Lung (tissue), 12 donors: ENCODE measurements around the gene GFY. TPM values are rescaled to one million over a fixed set of nuclear protein-coding genes. Genes with fewer than 3 reads are reported as not detected.

Source experiments
- ATAC-seq: fragments of 200-7000 bp; cut with Tn5 transposase; one replicate; pipeline ENCODE4 v1.9.1; 2020; ENCODE audit warnings: moderate number of reproducible peaks; ENCODE audit not compliant: insufficient read depth, low FRiP score
- DNase-seq, 3 donors: peaks; one replicate each; pipeline ENCODE4 v3.0.0-alpha.2; 2013 to 2017
- H3K27ac ChIP-seq, 2 donors: one replicate each; pipeline ENCODE4 v1.5.1; 2013; ENCODE audit warnings: mild to moderate bottlenecking in 2 of 2, moderate library complexity in 2 of 2, control low read depth in 1 of 2, inconsistent platforms in 1 of 2, low read depth in 1 of 2, low read length in 1 of 2
- H3K27me3 ChIP-seq, 3 donors: one replicate each; pipeline ENCODE4 v1.5.1; 2013; ENCODE audit warnings: low read length in 2 of 3; ENCODE audit not compliant: control insufficient read depth in 3 of 3, insufficient read depth in 3 of 3
- H3K36me3 ChIP-seq, 4 donors: one replicate each; pipeline ENCODE4 v1.5.1; 2013; ENCODE audit warnings: low read length in 4 of 4, mild to moderate bottlenecking in 1 of 4, moderate library complexity in 1 of 4; ENCODE audit not compliant: control insufficient read depth in 4 of 4, insufficient read depth in 4 of 4
- H3K4me1 ChIP-seq, 5 donors: one replicate each; pipeline ENCODE4 v1.5.1; 2013; ENCODE audit warnings: low read length in 5 of 5, mild to moderate bottlenecking in 2 of 5, moderate library complexity in 1 of 5; ENCODE audit not compliant: control insufficient read depth in 5 of 5, insufficient read depth in 5 of 5
- H3K4me3 ChIP-seq: one replicate; pipeline ENCODE4 v1.5.1; 2013; ENCODE audit warnings: mild to moderate bottlenecking, control low read depth, moderate library complexity
- H3K9ac ChIP-seq, 2 donors: one replicate each; pipeline ENCODE4 v1.5.1; 2013; ENCODE audit warnings: low read length in 2 of 2, control low read depth in 1 of 2; ENCODE audit not compliant: insufficient read depth in 1 of 2
- H3K9me3 ChIP-seq, 4 donors: one replicate each; pipeline ENCODE4 v1.5.1; 2013; ENCODE audit warnings: low read length in 3 of 4, mild to moderate bottlenecking in 1 of 4, moderate library complexity in 1 of 4; ENCODE audit not compliant: control insufficient read depth in 4 of 4, insufficient read depth in 3 of 4
- CTCF ChIP-seq: IDR thresholded peaks from 2 replicates; pipeline ENCODE4 v1.5.1; 2012; ENCODE audit warnings: mild to moderate bottlenecking; ENCODE audit errors: control extremely low read depth, extremely low read depth
- WGBS, 2 donors: extraction: QIAGEN DNeasy Blood & Tissue Kit; methylation state at CpG; one replicate each; pipeline ENCODE4 v1.1.7; 2013; 5-methylcytosine and 5-hydroxymethylcytosine counted together
- polyA plus RNA-seq, 2 donors: library from polyadenylated mRNA; stranded (reverse); fragments of 200-250 nt; gene quantifications; one replicate each; pipeline ENCODE4 v1.2.1, GENCODE V29; 2013
- total RNA-seq, 2 donors: library from RNA; depleted of rRNA in 1 of 2; stranded (reverse); fragments of >200 nt in 1 of 2; gene quantifications; one replicate each; pipeline ENCODE4 v1.2.1, GENCODE V29; 2014 to 2021
- donor health status: control.
- donor health status: control.
- donor health status: Bipolar disorder and iron deficiency.
- donor health status: healthy.
- donor health status: DM: yes; HTN: yes; CAD: no.

GFY gene
- total and polyA plus RNA-seq, 4 donors = not detected

- peaks cover 0 to 11% (median 4%) of the 10 kb centered on the region in 5 donors for H3K4me1 ChIP-seq
These were observed 51.0 kb downstream of the GFY start for GRCh38 chr19:49475995-49476880.

More at GRCh38 chr19:49475995-49476880, 51.0 kb downstream of the GFY start:
- ATAC-seq (no peak), DNase-seq (peak; percentile 68 to 77 (median 70))
- no peak overlapping the region for H3K4me3 ChIP-seq
- peaks cover 0 to 3% (median 0%) of the 10 kb centered on the region in 3 donors for H3K27me3 ChIP-seq
- H3K9me3 ChIP-seq = no peaks in the 10 kb centered on the region
- H3K36me3 ChIP-seq = peaks cover 0 to 3% (median 0%) of the 10 kb centered on the region in 4 donors
- peak overlapping the region in 1 of 2 donors; percentile 5 for H3K27ac ChIP-seq
- WGBS, 2 donors = 51 to 62% methylated on average over 27 of the region's 27 CpGs
- peak; percentile 1 for TF ChIP-seq CTCF
- H3K9ac ChIP-seq = no peak overlapping the region

Other genes with a start within 250 kb of the GFY start
- 1 to 10 TPM; 1.8 to 2.5 TPM for gene SLC6A16, start 100.2 kb upstream of the GFY start, total RNA-seq
- gene SLC6A16, start 100.2 kb upstream of the GFY start, polyA plus RNA-seq = 1 to 10 TPM in 1 of 2 donors, under 1 TPM in 1; 0.93 to 2.4 TPM
- 10 to 100 TPM; 33.9 to 65.1 TPM for gene CD37, start 90.0 kb upstream of the GFY start, total RNA-seq
- gene CD37, start 90.0 kb upstream of the GFY start, polyA plus RNA-seq = 100 to 1,000 TPM in 1 of 2 donors, 10 to 100 TPM in 1; 37.2 to 154 TPM
- gene TEAD2, start 63.0 kb upstream of the GFY start, total RNA-seq = 10 to 100 TPM; 31.4 to 40.0 TPM
- 10 to 100 TPM; 21.9 to 31.5 TPM for gene TEAD2, start 63.0 kb upstream of the GFY start, polyA plus RNA-seq
- under 1 TPM; 0.85 to 0.95 TPM for gene DKKL1, start 61.5 kb upstream of the GFY start, total RNA-seq
- gene DKKL1, start 61.5 kb upstream of the GFY start, polyA plus RNA-seq = under 1 TPM; 0.58 to 0.91 TPM
- 1 to 10 TPM in 1 of 2 donors, not detected in 1; 2.9 TPM for gene KASH5, start 37.1 kb upstream of the GFY start, total RNA-seq
- gene KASH5, start 37.1 kb upstream of the GFY start, polyA plus RNA-seq = 1 to 10 TPM in 1 of 2 donors, under 1 TPM in 1; 0.52 to 1.5 TPM
- not detected for gene PTH2, start 1.9 kb upstream of the GFY start, total RNA-seq
- gene PTH2, start 1.9 kb upstream of the GFY start, polyA plus RNA-seq = not detected
- under 1 TPM; 0.31 to 0.51 TPM for gene SLC17A7, start 16.1 kb downstream of the GFY start, total RNA-seq
- under 1 TPM; 0.10 to 0.30 TPM for gene SLC17A7, start 16.1 kb downstream of the GFY start, polyA plus RNA-seq
- 10 to 100 TPM; 65.7 to 65.9 TPM for gene PIH1D1, start 26.4 kb downstream of the GFY start, total RNA-seq
- gene PIH1D1, start 26.4 kb downstream of the GFY start, polyA plus RNA-seq = 10 to 100 TPM; 63.7 to 66.6 TPM
- gene ALDH16A1, start 27.8 kb downstream of the GFY start, total RNA-seq = 10 to 100 TPM; 21.1 to 53.3 TPM
- 10 to 100 TPM; 36.1 to 38.7 TPM for gene ALDH16A1, start 27.8 kb downstream of the GFY start, polyA plus RNA-seq
- 1 to 10 TPM; 2.9 to 8.9 TPM for gene FLT3LG, start 48.8 kb downstream of the GFY start, total RNA-seq
- gene FLT3LG, start 48.8 kb downstream of the GFY start, polyA plus RNA-seq = 10 to 100 TPM in 1 of 2 donors, 1 to 10 TPM in 1; 9.5 to 15.0 TPM
- gene RPL13A, start 62.2 kb downstream of the GFY start, total RNA-seq = 1,000 to 10,000 TPM; 1,499 to 2,532 TPM
- gene RPL13A, start 62.2 kb downstream of the GFY start, polyA plus RNA-seq = 1,000 to 10,000 TPM; 2,431 to 2,816 TPM
- 1,000 to 10,000 TPM; 1,558 to 1,973 TPM for gene RPS11, start 71.0 kb downstream of the GFY start, total RNA-seq
- 1,000 to 10,000 TPM; 4,071 to 4,654 TPM for gene RPS11, start 71.0 kb downstream of the GFY start, polyA plus RNA-seq
- gene FCGRT, start 87.3 kb downstream of the GFY start, total RNA-seq = 100 to 1,000 TPM; 184 to 271 TPM
- gene FCGRT, start 87.3 kb downstream of the GFY start, polyA plus RNA-seq = 100 to 1,000 TPM; 233 to 247 TPM
- 10 to 100 TPM; 14.1 to 39.2 TPM for gene RCN3, start 102.6 kb downstream of the GFY start, total RNA-seq
- gene RCN3, start 102.6 kb downstream of the GFY start, polyA plus RNA-seq = 10 to 100 TPM; 29.3 to 32.6 TPM
- 10 to 100 TPM; 40.9 to 48.1 TPM for gene NOSIP, start 155.2 kb downstream of the GFY start, total RNA-seq
- gene NOSIP, start 155.2 kb downstream of the GFY start, polyA plus RNA-seq = 10 to 100 TPM; 77.1 to 84.2 TPM
- gene PRRG2, start 155.9 kb downstream of the GFY start, total RNA-seq = 10 to 100 TPM in 1 of 2 donors, 1 to 10 TPM in 1; 5.1 to 11.7 TPM
- gene PRRG2, start 155.9 kb downstream of the GFY start, polyA plus RNA-seq = 10 to 100 TPM in 1 of 2 donors, 1 to 10 TPM in 1; 9.0 to 10.5 TPM
- gene PRR12, start 165.8 kb downstream of the GFY start, total RNA-seq = 10 to 100 TPM; 18.0 to 32.4 TPM
- gene PRR12, start 165.8 kb downstream of the GFY start, polyA plus RNA-seq = 10 to 100 TPM in 1 of 2 donors, 1 to 10 TPM in 1; 7.6 to 15.5 TPM
- gene RRAS, start 214.8 kb downstream of the GFY start, total RNA-seq = 10 to 100 TPM; 26.3 to 71.6 TPM
- gene RRAS, start 214.8 kb downstream of the GFY start, polyA plus RNA-seq = 100 to 1,000 TPM; 140 to 180 TPM
- 10 to 100 TPM; 22.5 to 80.2 TPM for gene SCAF1, start 216.8 kb downstream of the GFY start, total RNA-seq
- gene SCAF1, start 216.8 kb downstream of the GFY start, polyA plus RNA-seq = 10 to 100 TPM; 24.3 to 26.7 TPM
- 10 to 100 TPM; 52.8 to 97.3 TPM for gene IRF3, start 240.5 kb downstream of the GFY start, total RNA-seq
- gene IRF3, start 240.5 kb downstream of the GFY start, polyA plus RNA-seq = 10 to 100 TPM; 70.7 to 92.2 TPM
- 10 to 100 TPM in 1 of 2 donors, 1 to 10 TPM in 1; 3.5 to 26.1 TPM for gene BCL2L12, start 240.5 kb downstream of the GFY start, total RNA-seq
- 10 to 100 TPM; 18.3 to 23.5 TPM for gene BCL2L12, start 240.5 kb downstream of the GFY start, polyA plus RNA-seq